Neural cell (in vitro differentiated cells): ENCODE data around the gene HMGXB4.

ENCODE experiments used
- CTCF ChIP-seq: fragments of 450-650 bp; IDR thresholded peaks from 2 replicates; pipeline ENCODE4 v1.5.1; 2014; ENCODE audit warnings: antibody characterized with exemption, mild to moderate bottlenecking, moderate library complexity; ENCODE audit not compliant: poor library complexity, severe bottlenecking
- EP300 ChIP-seq: fragments of 450-650 bp; conservative IDR thresholded peaks from 2 replicates; pipeline ENCODE4 v1.6.1; 2014; ENCODE audit warnings: antibody characterized with exemption, mild to moderate bottlenecking, moderate library complexity; ENCODE audit not compliant: poor library complexity, severe bottlenecking
- MXI1 ChIP-seq: fragments of 450-650 bp; conservative IDR thresholded peaks from 2 replicates; pipeline ENCODE4 v1.6.1; 2014; ENCODE audit warnings: antibody characterized with exemption, mild to moderate bottlenecking; ENCODE audit not compliant: poor library complexity, severe bottlenecking
- REST ChIP-seq: IDR thresholded peaks from 2 replicates; pipeline ENCODE4 v1.6.1; 2012; ENCODE audit warnings: borderline replicate concordance
- SMC3 ChIP-seq: fragments of 450-650 bp; conservative IDR thresholded peaks from 2 replicates; pipeline ENCODE4 v1.6.1; 2014; ENCODE audit warnings: antibody characterized with exemption, mild to moderate bottlenecking, moderate library complexity; ENCODE audit not compliant: poor library complexity

DNA sequence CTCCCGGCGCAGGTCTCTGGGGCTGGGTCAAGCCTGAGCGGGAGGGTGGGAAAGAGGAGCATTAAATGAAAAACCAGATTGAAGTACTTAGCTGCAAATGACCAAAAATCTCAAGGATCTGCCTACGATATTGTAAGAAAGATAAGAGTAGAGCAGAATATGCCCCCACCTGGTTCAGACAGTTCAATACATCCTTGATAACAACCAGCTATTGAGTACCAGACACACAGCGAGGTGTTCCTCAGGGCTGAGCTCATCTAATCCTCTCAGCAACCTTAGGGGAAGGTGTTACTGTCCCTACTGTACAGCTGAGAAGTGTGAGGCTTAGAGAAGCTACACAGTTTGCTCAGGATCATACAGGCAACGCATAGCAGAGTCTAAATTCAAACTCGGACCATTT, 27.4 kb upstream of the HMGXB4 start:
- TF ChIP-seq CTCF (peak; percentile 39), REST (no peak), MXI1 (no peak), SMC3 (peak; percentile 54), EP300 (no peak)
